Measurements from ENCODE around the gene PIN4.

Gene PIN4

GRCh38 chrX:72145181-72145580 is 36.4 kb upstream of the PIN4 start:
- H3K9ac ChIP-seq (ENCODE audit: low read length) = no peak overlapping the region

GRCh38 chrX:72146527-72146926 is 35.0 kb upstream of the PIN4 start:
- H3K9me3 ChIP-seq (ENCODE audit: insufficient read depth, low read length) = no peaks in the 10 kb centered on the region
- no peaks in the 10 kb centered on the region for H3K36me3 ChIP-seq (ENCODE audit: low read length)
- no peak overlapping the region for H3K9ac ChIP-seq (ENCODE audit: low read length)
- TF ChIP-seq EZH2phosphoT487 (conservative IDR thresholded peaks at IDR 0.05; ENCODE audit: low read length) (no peak), CTCF (IDR thresholded peaks at IDR 0.05; ENCODE audit: insufficient read depth, low read length, poor library complexity, severe bottlenecking) (no peak)
- no peak overlapping the region for H3K27ac ChIP-seq (ENCODE audit: low read depth, low read length)
- no peaks in the 10 kb centered on the region for H3F3A ChIP-seq (ENCODE audit: insufficient read depth)
- no peak overlapping the region for H3K4me2 ChIP-seq (ENCODE audit: low read depth, low read length, poor library complexity, severe bottlenecking)
- no peak overlapping the region for H3K4me3 ChIP-seq (ENCODE audit: insufficient read depth, low read length, poor library complexity, severe bottlenecking)
- no peak overlapping the region for H2AFZ ChIP-seq (ENCODE audit: low read depth, low read length, severe bottlenecking)
- no peaks in the 10 kb centered on the region for H3K9me2 ChIP-seq (replicated peaks; ENCODE audit: insufficient read depth, low read length)
- H4K20me1 ChIP-seq (ENCODE audit: low read depth, low read length) = no peaks in the 10 kb centered on the region
- H3K79me2 ChIP-seq (ENCODE audit: insufficient read depth, low read length) = no peaks in the 10 kb centered on the region
- no peaks in the 10 kb centered on the region for H3K27me3 ChIP-seq (ENCODE audit: low read length)

More at GRCh38 chrX:72145181-72145580, 36.4 kb upstream of the PIN4 start:
- Histone ChIP-seq H3F3A (ENCODE audit: insufficient read depth) (no peaks in the 10 kb centered on the region), H3K79me2 (ENCODE audit: insufficient read depth, low read length) (no peaks in the 10 kb centered on the region), H2AFZ (ENCODE audit: low read depth, low read length, severe bottlenecking) (no peak overlapping the region), H3K27ac (ENCODE audit: low read depth, low read length) (no peak overlapping the region), H3K9me2 (replicated peaks; ENCODE audit: insufficient read depth, low read length) (no peaks in the 10 kb centered on the region), H3K27me3 (ENCODE audit: low read length) (no peaks in the 10 kb centered on the region), H3K36me3 (ENCODE audit: low read length) (no peaks in the 10 kb centered on the region), H4K20me1 (ENCODE audit: low read depth, low read length) (no peaks in the 10 kb centered on the region), H3K9me3 (ENCODE audit: insufficient read depth, low read length) (no peaks in the 10 kb centered on the region), H3K4me3 (ENCODE audit: insufficient read depth, low read length, poor library complexity, severe bottlenecking) (no peak overlapping the region), H3K4me2 (ENCODE audit: low read depth, low read length, poor library complexity, severe bottlenecking) (no peak overlapping the region)
- TF ChIP-seq CTCF (IDR thresholded peaks at IDR 0.05; ENCODE audit: insufficient read depth, low read length, poor library complexity, severe bottlenecking) (no peak), EZH2phosphoT487 (conservative IDR thresholded peaks at IDR 0.05; ENCODE audit: low read length) (no peak)

- no peaks in the 10 kb centered on the region for H3K27me3 ChIP-seq (ENCODE audit: low read length)
- no peak overlapping the region for H3K4me2 ChIP-seq (ENCODE audit: low read depth, low read length, poor library complexity, severe bottlenecking)
- H3K9me2 ChIP-seq (replicated peaks; ENCODE audit: insufficient read depth, low read length) = no peaks in the 10 kb centered on the region
- TF ChIP-seq EZH2phosphoT487 (conservative IDR thresholded peaks at IDR 0.05; ENCODE audit: low read length) = no peak
- TF ChIP-seq CTCF (IDR thresholded peaks at IDR 0.05; ENCODE audit: insufficient read depth, low read length, poor library complexity, severe bottlenecking) = no peak
- no peaks in the 10 kb centered on the region for H3K9me3 ChIP-seq (ENCODE audit: insufficient read depth, low read length)
- H3K36me3 ChIP-seq (ENCODE audit: low read length) = no peaks in the 10 kb centered on the region
- no peaks in the 10 kb centered on the region for H4K20me1 ChIP-seq (ENCODE audit: low read depth, low read length)
- H3K27ac ChIP-seq (ENCODE audit: low read depth, low read length) = no peak overlapping the region
- H3K9ac ChIP-seq (ENCODE audit: low read length) = no peak overlapping the region
- no peak overlapping the region for H2AFZ ChIP-seq (ENCODE audit: low read depth, low read length, severe bottlenecking)
- H3K4me3 ChIP-seq (ENCODE audit: insufficient read depth, low read length, poor library complexity, severe bottlenecking) = no peak overlapping the region
- no peaks in the 10 kb centered on the region for H3K79me2 ChIP-seq (ENCODE audit: insufficient read depth, low read length)
- no peaks in the 10 kb centered on the region for H3F3A ChIP-seq (ENCODE audit: insufficient read depth)
These were observed 22.8 kb upstream of the PIN4 start for GRCh38 chrX:72158773-72159172.
